Measurements from ENCODE around the gene ABLIM1.

ABLIM1 gene

GRCh38 chr10:114603303-114603702 is 54.8 kb downstream of the ABLIM1 start:
- no peak for TF ChIP-seq CTCF (IDR thresholded peaks at IDR 0.05; ENCODE audit: extremely low read depth, missing control alignments)
- no peak for DNase-seq (ENCODE audit: low spot score)

- DNase-seq (ENCODE audit: low spot score): no peak
- no peak for TF ChIP-seq CTCF (IDR thresholded peaks at IDR 0.05; ENCODE audit: extremely low read depth, missing control alignments)
These were observed 58.0 kb downstream of the ABLIM1 start for GRCh38 chr10:114600057-114600456.

- no peak for DNase-seq (ENCODE audit: low spot score)
- no peak for TF ChIP-seq CTCF (IDR thresholded peaks at IDR 0.05; ENCODE audit: extremely low read depth, missing control alignments)
These were observed 61.3 kb downstream of the ABLIM1 start for GRCh38 chr10:114596793-114597192.

GRCh38 chr10:114593816-114594468 is 64.1 kb downstream of the ABLIM1 start:
- no peak for TF ChIP-seq CTCF (IDR thresholded peaks at IDR 0.05; ENCODE audit: extremely low read depth, missing control alignments)
- no peak for DNase-seq (ENCODE audit: low spot score)

- no peak for DNase-seq (ENCODE audit: low spot score)
- TF ChIP-seq CTCF (IDR thresholded peaks at IDR 0.05; ENCODE audit: extremely low read depth, missing control alignments): no peak
These were observed 64.8 kb downstream of the ABLIM1 start for GRCh38 chr10:114593240-114593792.

- no peak for TF ChIP-seq CTCF (IDR thresholded peaks at IDR 0.05; ENCODE audit: extremely low read depth, missing control alignments)
- no peak for DNase-seq (ENCODE audit: low spot score)
These were observed 67.1 kb downstream of the ABLIM1 start for GRCh38 chr10:114590993-114591392.

GRCh38 chr10:114584419-114584818 is 73.7 kb downstream of the ABLIM1 start:
- no peak for DNase-seq (ENCODE audit: low spot score)
- no peak for TF ChIP-seq CTCF (IDR thresholded peaks at IDR 0.05; ENCODE audit: extremely low read depth, missing control alignments)
